OCI-LY7 (cell line): ENCODE results near the gene FAM120B. TPM values are rescaled to one million over a fixed set of nuclear protein-coding genes. Genes with fewer than 3 reads are reported as not detected.

ENCODE experiments used
- BruUV-seq: library from RNA; stranded (reverse); fragments of 400-500 nt; replicated peaks from 2 replicates; lab custom pipeline; 2021; lab: Mats Ljungman, UMichigan
- CTCF ChIA-PET: fragments of 300-600 bp; sonication (Branson Sonifier 250); formaldehyde crosslinking; loops from one replicate; lab custom pipeline; 2022; ENCODE audit warnings: antibody characterized with exemption; ENCODE audit not compliant: unreplicated experiment; lab: Charles Lee
- POLR2A ChIA-PET: fragments of 300-600 bp; sonication (Branson Sonifier 250); formaldehyde crosslinking; loops from one replicate; lab custom pipeline; 2022; ENCODE audit warnings: antibody characterized with exemption; lab: Charles Lee
- DNase-seq: peaks from one replicate; pipeline ENCODE4 v3.0.0-alpha.2; 2015; ENCODE audit warnings: low spot score
- H2AFZ ChIP-seq: fragments of 200-600 bp; sonication (generic), shearing (Covaris generic); 2 replicates; pipeline ENCODE4 v1.6.1; 2014; ENCODE audit warnings: mild to moderate bottlenecking, antibody characterized with exemption, low read length, moderate library complexity
- H3K27ac ChIP-seq: fragments of 200-600 bp; sonication (generic); 2 replicates; pipeline ENCODE4 v1.5.1; 2014; ENCODE audit warnings: mixed run types, low read depth, mild to moderate bottlenecking, moderate library complexity, low read length, inconsistent platforms; ENCODE audit not compliant: poor library complexity, severe bottlenecking
- H3K36me3 ChIP-seq: fragments of 200-600 bp; sonication (generic); 2 replicates; pipeline ENCODE4 v1.6.1; 2014; ENCODE audit warnings: mild to moderate bottlenecking, antibody characterized with exemption, low read length, moderate library complexity, mixed read lengths; ENCODE audit not compliant: insufficient read depth
- H3K4me1 ChIP-seq: fragments of 200-600 bp; sonication (generic); 2 replicates; pipeline ENCODE4 v1.5.1; 2014; ENCODE audit warnings: mild to moderate bottlenecking, low read length; ENCODE audit not compliant: insufficient read depth, poor library complexity, severe bottlenecking
- H3K4me2 ChIP-seq: fragments of 200-600 bp; sonication (generic); 2 replicates; pipeline ENCODE4 v1.6.1; 2014; ENCODE audit warnings: mild to moderate bottlenecking, low read length
- H3K4me3 ChIP-seq: fragments of 200-600 bp; sonication (generic); 2 replicates; pipeline ENCODE4 v1.5.1; 2014; ENCODE audit warnings: mild to moderate bottlenecking, low read depth, low read length; ENCODE audit not compliant: poor library complexity, severe bottlenecking
- H3K79me2 ChIP-seq: fragments of 200-600 bp; sonication (generic); 2 replicates; pipeline ENCODE4 v1.6.1; 2016; ENCODE audit warnings: low read depth, mild to moderate bottlenecking, low read length, moderate library complexity, mixed read lengths; ENCODE audit not compliant: insufficient read depth
- H3K9me2 ChIP-seq: fragments of 200-600 bp; sonication (generic); 2 replicates; pipeline ENCODE4 v1.6.1; 2016; ENCODE audit warnings: mild to moderate bottlenecking, low read length, mixed read lengths; ENCODE audit not compliant: insufficient read depth
- H3K9me3 ChIP-seq: fragments of 200-600 bp; sonication (generic); 2 replicates; pipeline ENCODE4 v1.6.1; 2014; ENCODE audit warnings: mild to moderate bottlenecking, mixed run types, low read length, mixed read lengths
- H4K20me1 ChIP-seq: fragments of 200-600 bp; sonication (generic); 2 replicates; pipeline ENCODE4 v1.6.1; 2014; ENCODE audit warnings: mild to moderate bottlenecking, antibody characterized with exemption, low read length, moderate library complexity, mixed read lengths; ENCODE audit not compliant: insufficient read depth
- EZH2phosphoT487 ChIP-seq: fragments of 200-600 bp; sonication (generic); IDR thresholded peaks from 2 replicates; pipeline ENCODE4 v1.6.1; 2018; ENCODE audit warnings: low read depth, borderline replicate concordance, mild to moderate bottlenecking, mixed run types, antibody characterized with exemption, low read length, moderate library complexity, mixed read lengths
- intact Hi-C: fragments of 100-400 bp; cut with micrococcal nuclease; formaldehyde crosslinking; loops from one replicate; pipeline ENCODE4 v1.10.0; 2022; ENCODE audit not compliant: unreplicated experiment
- total RNA-seq, 2 experiments: library from RNA; depleted of rRNA in 1 of 2; stranded (reverse); fragments of >200 nt in 1 of 2; shearing (Covaris generic) in 1 of 2; gene quantifications; 2 replicates each; pipeline ENCODE4 v1.2.3, GENCODE V29; 2014 to 2022
- TF ChIP-seq, protein P1 (sequence below): fragments of 200-600 bp; sonication (generic); conservative IDR thresholded peaks from 2 replicates; pipeline ENCODE4 v1.5.1; 2014; ENCODE audit warnings: mild to moderate bottlenecking, antibody characterized with exemption, low read length, moderate library complexity, mixed read lengths

Gene FAM120B
- total RNA-seq, 2 experiments from 2014 or later, result 12.8 to 32.9 TPM

GRCh38 chr6:170443151-170443662, 136.6 kb downstream of the FAM120B start:
- Histone ChIP-seq H3K36me3 (no peaks in the 10 kb centered on the region), H4K20me1 (no peaks in the 10 kb centered on the region), H3K4me3 (no peak overlapping the region), H3K9me2 (no peaks in the 10 kb centered on the region), H3K79me2 (no peaks in the 10 kb centered on the region), H2AFZ (no peak overlapping the region), H3K9me3 (no peaks in the 10 kb centered on the region), H3K4me1 (no peaks in the 10 kb centered on the region), H3K27ac (no peak overlapping the region), H3K4me2 (no peak overlapping the region)
- DNase-seq, result no peak
- ChIA-PET CTCF (no interaction called here), POLR2A (no interaction called here)
- TF ChIP-seq EZH2phosphoT487, result no peak
- TF ChIP-seq, protein P1, sequence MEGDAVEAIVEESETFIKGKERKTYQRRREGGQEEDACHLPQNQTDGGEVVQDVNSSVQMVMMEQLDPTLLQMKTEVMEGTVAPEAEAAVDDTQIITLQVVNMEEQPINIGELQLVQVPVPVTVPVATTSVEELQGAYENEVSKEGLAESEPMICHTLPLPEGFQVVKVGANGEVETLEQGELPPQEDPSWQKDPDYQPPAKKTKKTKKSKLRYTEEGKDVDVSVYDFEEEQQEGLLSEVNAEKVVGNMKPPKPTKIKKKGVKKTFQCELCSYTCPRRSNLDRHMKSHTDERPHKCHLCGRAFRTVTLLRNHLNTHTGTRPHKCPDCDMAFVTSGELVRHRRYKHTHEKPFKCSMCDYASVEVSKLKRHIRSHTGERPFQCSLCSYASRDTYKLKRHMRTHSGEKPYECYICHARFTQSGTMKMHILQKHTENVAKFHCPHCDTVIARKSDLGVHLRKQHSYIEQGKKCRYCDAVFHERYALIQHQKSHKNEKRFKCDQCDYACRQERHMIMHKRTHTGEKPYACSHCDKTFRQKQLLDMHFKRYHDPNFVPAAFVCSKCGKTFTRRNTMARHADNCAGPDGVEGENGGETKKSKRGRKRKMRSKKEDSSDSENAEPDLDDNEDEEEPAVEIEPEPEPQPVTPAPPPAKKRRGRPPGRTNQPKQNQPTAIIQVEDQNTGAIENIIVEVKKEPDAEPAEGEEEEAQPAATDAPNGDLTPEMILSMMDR, result no peak
- BruUV-seq, result no TSS peak
- intact Hi-C loops, result no loop called here

- Histone ChIP-seq H3K27ac (no peak overlapping the region), H3K4me3 (no peak overlapping the region), H3K36me3 (no peaks in the 10 kb centered on the region), H3K4me2 (no peak overlapping the region), H2AFZ (no peak overlapping the region), H3K79me2 (no peaks in the 10 kb centered on the region), H3K9me3 (no peaks in the 10 kb centered on the region), H3K4me1 (no peaks in the 10 kb centered on the region), H3K9me2 (no peaks in the 10 kb centered on the region), H4K20me1 (no peaks in the 10 kb centered on the region)
- ChIA-PET CTCF (interaction anchor here (0.6 kb wide), 1 partner anchor 1229 kb away, joined by 3 read pairs; no protein-coding TSS in a partner anchor), POLR2A (no interaction called here)
- DNase-seq, result no peak
- BruUV-seq, result no TSS peak
- no peak for TF ChIP-seq EZH2phosphoT487
- TF ChIP-seq, protein P1, result no peak
- intact Hi-C loops, result no loop called here
Observed at GRCh38 chr6:170444056-170444591, 137.6 kb downstream of the FAM120B start.

DNA sequence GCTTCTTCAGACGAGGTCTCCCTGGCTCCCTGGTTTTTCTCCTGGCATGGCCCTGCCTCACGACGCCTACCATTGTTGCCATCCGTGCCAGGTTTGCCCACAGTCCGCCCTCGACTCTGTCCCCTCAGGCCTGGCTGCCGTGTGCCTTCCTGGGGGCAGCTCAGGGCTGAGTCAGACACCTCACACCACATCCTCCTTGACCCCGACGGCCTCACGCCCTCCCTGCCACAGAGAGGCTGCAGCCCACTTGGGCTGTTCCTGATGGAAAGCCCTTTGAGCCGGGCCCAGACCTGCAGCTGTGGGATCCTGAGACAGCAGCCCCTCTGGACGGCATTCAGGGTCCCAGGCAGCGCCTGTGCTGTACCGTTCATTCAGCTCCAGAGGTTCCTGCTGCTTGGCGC, 138.3 kb downstream of the FAM120B start:
- Histone ChIP-seq H4K20me1 (no peaks in the 10 kb centered on the region), H3K36me3 (no peaks in the 10 kb centered on the region), H3K9me3 (no peaks in the 10 kb centered on the region), H3K79me2 (no peaks in the 10 kb centered on the region), H3K9me2 (no peaks in the 10 kb centered on the region), H3K4me3 (no peak overlapping the region), H3K27ac (no peak overlapping the region), H3K4me1 (no peaks in the 10 kb centered on the region), H2AFZ (no peak overlapping the region), H3K4me2 (no peak overlapping the region)
- ChIA-PET CTCF (no interaction called here), POLR2A (no interaction called here)
- no TSS peak for BruUV-seq
- DNase-seq, result no peak
- intact Hi-C loops, result no loop called here
- no peak for TF ChIP-seq EZH2phosphoT487
- TF ChIP-seq, protein P1, result no peak
